A549 (cell line): ENCODE measurements around the gene KLLN.
"Not testable (repeated sequence)": the region's sequence is repeated elsewhere in the genome, so short reads cannot be mapped to it uniquely, and the experiment has no call there.

Source experiments
- CTCF ChIP-seq: fragments of >200 bp; sonication (Bioruptor Twin); formaldehyde crosslinking; IDR thresholded peaks from 3 replicates; pipeline ENCODE4 v1.5.1; 2016
- EP300 ChIP-seq, 2 experiments: fragments of >200 bp; sonication (Bioruptor Twin); formaldehyde crosslinking; IDR thresholded peaks; 2 replicates in 1 of 2; 3 replicates in 1 of 2; pipeline ENCODE4 v1.6.1; 2016 to 2017
- ESRRA ChIP-seq: fragments of 150-350 bp; IDR thresholded peaks from 2 replicates; pipeline ENCODE4 v1.6.1; 2014; ENCODE audit warnings: mild to moderate bottlenecking, low read length, borderline replicate concordance
- FOSL2 ChIP-seq, 2 experiments: fragments of 450-650 bp in 1 of 2; fragments of >200 bp in 1 of 2; sonication (Bioruptor Twin) in 1 of 2; formaldehyde crosslinking; IDR thresholded peaks; 2 replicates each; pipeline versions ENCODE4 v1.5.0 to v1.6.1; 2016 to 2020; ENCODE audit warnings: mild to moderate bottlenecking in 1 of 2, moderate library complexity in 1 of 2
- GATA3 ChIP-seq: IDR thresholded peaks from 2 replicates; pipeline ENCODE4 v1.6.1; 2012; ENCODE audit warnings: borderline replicate concordance
- MAZ ChIP-seq: fragments of 150-350 bp; IDR thresholded peaks from 2 replicates; pipeline ENCODE4 v1.6.1; 2014; ENCODE audit warnings: antibody characterized with exemption, low read depth, low read length, borderline replicate concordance
- POLR2A ChIP-seq: IDR thresholded peaks from 2 replicates; pipeline ENCODE4 v1.6.1; 2012; ENCODE audit warnings: mild to moderate bottlenecking, low read length
- RNF2 ChIP-seq: fragments of 200-600 bp; sonication (generic); IDR thresholded peaks from 2 replicates; pipeline ENCODE4 v1.6.1; 2016; ENCODE audit warnings: low read depth, mild to moderate bottlenecking, antibody characterized with exemption, moderate library complexity, borderline replicate concordance

GRCh38 chr10:87903396-87903795, 40.1 kb upstream of the KLLN start:
- not testable (repeated sequence) for TF ChIP-seq ESRRA; EP300 (IDR thresholded peaks at IDR 0.05); RNF2; POLR2A; GATA3; FOSL2 (IDR thresholded peaks at IDR 0.05); FOSL2 (CRISPR knock-in tag; IDR thresholded peaks at IDR 0.05); CTCF; MAZ
